B cell (primary cell): ENCODE results near the gene ROPN1. TPM values are rescaled to one million over a fixed set of nuclear protein-coding genes. Genes with fewer than 3 reads are reported as not detected.

ENCODE experiments used
- ATAC-seq: fragments of 200-7000 bp; cut with Tn5 transposase; one replicate; pipeline ENCODE4 v1.10.0; 2021; ENCODE audit warnings: low read depth, mild to moderate bottlenecking, moderate number of reproducible peaks, moderate library complexity
- CTCF ChIA-PET: fragments of 350-600 bp; sonication (Branson Sonifier 250); formaldehyde crosslinking; loops from one replicate; lab custom pipeline; 2021; ENCODE audit warnings: antibody characterized with exemption, inconsistent platforms; lab: Charles Lee
- POLR2A ChIA-PET: fragments of 350-600 bp; sonication (Branson Sonifier 250); formaldehyde crosslinking; loops from one replicate; lab custom pipeline; 2021; ENCODE audit warnings: antibody characterized with exemption; lab: Charles Lee
- DNase-seq: peaks from one replicate; pipeline ENCODE4 v3.0.0; 2013
- H2AFZ ChIP-seq: 2 replicates; pipeline ENCODE4 v1.6.1; 2012; ENCODE audit warnings: mild to moderate bottlenecking, low read depth, low read length; ENCODE audit not compliant: insufficient read depth, poor library complexity, severe bottlenecking
- H3K27ac ChIP-seq, 2 donors: 1 replicate in 1 of 2; 2 replicates in 1 of 2; pipeline ENCODE4 v1.5.1; 2012 to 2013; ENCODE audit warnings: low read length in 2 of 2, mild to moderate bottlenecking in 2 of 2, moderate library complexity in 1 of 2
- H3K27me3 ChIP-seq, 4 experiments: fragments of 200-600 bp in 1 of 4; sonication (generic) in 1 of 4; replicated peaks in 1 of 4; 1 replicate in 2 of 4; 2 replicates in 2 of 4; pipeline versions ENCODE4 v1.6.1 to v1.7.0; 2013 to 2016; ENCODE audit warnings: low read length in 3 of 4, mild to moderate bottlenecking in 2 of 4, mixed read lengths in 1 of 4, moderate library complexity in 1 of 4; ENCODE audit not compliant: insufficient read depth in 4 of 4, control insufficient read depth in 3 of 4; ENCODE audit errors: control extremely low read depth in 1 of 4
- H3K36me3 ChIP-seq, 2 experiments: replicated peaks in 1 of 2; 1 replicate in 1 of 2; 2 replicates in 1 of 2; pipeline versions ENCODE4 v1.6.1 to v1.7.1; 2013; ENCODE audit warnings: low read length in 1 of 2; ENCODE audit not compliant: insufficient read depth in 2 of 2, control insufficient read depth in 1 of 2; ENCODE audit errors: control extremely low read depth in 1 of 2, extremely low read depth in 1 of 2
- H3K4me1 ChIP-seq, 2 donors: fragments of 200-600 bp in 1 of 2; sonication (generic) in 1 of 2; 1 replicate in 1 of 2; 2 replicates in 1 of 2; pipeline versions ENCODE4 v1.5.1 to v1.6.1; 2013 to 2017; ENCODE audit warnings: low read length in 2 of 2; ENCODE audit not compliant: control insufficient read depth in 2 of 2, insufficient read depth in 2 of 2
- H3K4me2 ChIP-seq: replicated peaks from 2 replicates; pipeline ENCODE3; 2012; ENCODE audit warnings: mild to moderate bottlenecking, low read depth, low read length; ENCODE audit not compliant: poor library complexity, severe bottlenecking
- H3K4me3 ChIP-seq, 5 experiments: fragments of 200-600 bp in 1 of 5; sonication (generic) in 1 of 5; 1 replicate in 3 of 5; 2 replicates in 2 of 5; pipeline versions ENCODE4 v1.5.1 to v1.7.0; 2011 to 2016; ENCODE audit warnings: low read length in 4 of 5, mild to moderate bottlenecking in 4 of 5, low read depth in 2 of 5, control low read depth in 1 of 5, moderate library complexity in 1 of 5; ENCODE audit not compliant: insufficient read depth in 1 of 5; ENCODE audit errors: control extremely low read depth in 1 of 5, extremely low read depth in 1 of 5
- H3K79me2 ChIP-seq: fragments of 200-600 bp; sonication (generic); one replicate; pipeline ENCODE4 v1.6.0; 2016; ENCODE audit warnings: low read length; ENCODE audit not compliant: control insufficient read depth, insufficient read depth
- H3K9ac ChIP-seq: fragments of 200-600 bp; sonication (generic); 2 replicates; pipeline ENCODE4 v1.6.1; 2017; ENCODE audit warnings: mild to moderate bottlenecking, low read length, moderate library complexity
- H3K9me3 ChIP-seq, 3 donors: one replicate each; pipeline versions ENCODE4 v1.6.1 to v1.7.1; 2013; ENCODE audit warnings: low read length in 2 of 3; ENCODE audit not compliant: control insufficient read depth in 2 of 3, insufficient read depth in 1 of 3; ENCODE audit errors: control extremely low read depth in 1 of 3
- H4K20me1 ChIP-seq: 2 replicates; pipeline ENCODE4 v1.6.0; 2012; ENCODE audit warnings: mild to moderate bottlenecking, low read length; ENCODE audit not compliant: insufficient read depth, control insufficient read depth, poor library complexity, severe bottlenecking
- H3K27ac Mint-ChIP-seq: one replicate; pipeline ENCODE4 v1.8.0; 2021; ENCODE audit warnings: mixed read lengths
- H3K27me3 Mint-ChIP-seq: one replicate; pipeline ENCODE4 v1.8.0; 2021; ENCODE audit warnings: mixed read lengths
- H3K4me1 Mint-ChIP-seq: one replicate; pipeline ENCODE4 v1.8.0; 2021; ENCODE audit warnings: mixed read lengths
- H3K4me3 Mint-ChIP-seq: one replicate; pipeline ENCODE4 v1.8.0; 2021; ENCODE audit warnings: mixed read lengths
- H3K9me3 Mint-ChIP-seq: one replicate; pipeline ENCODE4 v1.8.0; 2022; ENCODE audit warnings: mixed read lengths; ENCODE audit not compliant: insufficient read depth
- CTCF ChIP-seq: fragments of 200-600 bp; IDR thresholded peaks from one replicate; pipeline ENCODE4 v1.8.0; 2022; ENCODE audit warnings: antibody characterized with exemption, mild to moderate bottlenecking
- EZH2 ChIP-seq: IDR thresholded peaks from 2 replicates; pipeline ENCODE4 v1.6.1; 2012; ENCODE audit warnings: borderline replicate concordance, low read depth, mild to moderate bottlenecking, moderate library complexity, low read length; ENCODE audit not compliant: insufficient read depth, poor library complexity, severe bottlenecking
- WGBS: methylation state at CpG from one replicate; pipeline ENCODE4 v1.1.5; 2013; ENCODE audit warnings: missing lambda C conversion rate; ENCODE audit not compliant: insufficient coverage; 5-methylcytosine and 5-hydroxymethylcytosine counted together
- intact Hi-C: fragments of 100-400 bp; cut with micrococcal nuclease; formaldehyde crosslinking; loops from one replicate; pipeline ENCODE4 v1.10.0; 2022
- polyA plus RNA-seq: library from polyadenylated mRNA; depleted of rRNA; stranded (reverse); fragments of >200 nt; gene quantifications from 2 replicates; pipeline ENCODE4 v1.2.3, GENCODE V29; 2012
- total RNA-seq, 2 donors: library from RNA; stranded (reverse); fragments of 120-200 nt in 1 of 2; gene quantifications; 1 replicate in 1 of 2; 2 replicates in 1 of 2; pipeline versions ENCODE4 v1.2.3 to v1.2.4, GENCODE V29; 2013 to 2022

ROPN1 gene
- total and polyA plus RNA-seq, 2 donors (not counting 1 experiment from before 2014, with no cell fraction given) = not detected

GRCh38 chr3:123952844-123953520 is 38.9 kb downstream of the ROPN1 start:
- 100% methylated on average over 4 of the region's 4 CpGs for WGBS
- Histone ChIP-seq H3K27me3 (no peaks in the 10 kb centered on the region), H3K27ac (no peak overlapping the region), H3K9me3 (no peaks in the 10 kb centered on the region), H2AFZ (no peak overlapping the region), H3K9ac (no peak overlapping the region), H3K4me2 (no peak overlapping the region), H4K20me1 (no peaks in the 10 kb centered on the region), H3K79me2 (no peaks in the 10 kb centered on the region), H3K4me3 (no peak overlapping the region), H3K36me3 (peaks cover 3 to 10% of the 10 kb centered on the region in 2 experiments), H3K4me1 (peaks cover 5 to 8% of the 10 kb centered on the region in 2 donors)
- DNase-seq = no peak
- TF ChIP-seq EZH2 (no peak), CTCF (no peak)
- CTCF ChIA-PET = no interaction called here
- H3K27me3 Mint-ChIP-seq = no peaks in the 10 kb centered on the region
- POLR2A ChIA-PET = no interaction called here
- intact Hi-C loops = no loop called here
- no peak overlapping the region for H3K27ac Mint-ChIP-seq
- H3K9me3 Mint-ChIP-seq = no peaks in the 10 kb centered on the region
- H3K4me3 Mint-ChIP-seq = no peak overlapping the region
- H3K4me1 Mint-ChIP-seq = peaks cover 8% of the 10 kb centered on the region
- ATAC-seq = no peak

GRCh38 chr3:123951522-123952447 is 40.1 kb downstream of the ROPN1 start:
- POLR2A ChIA-PET = no interaction called here
- no peak overlapping the region for H3K4me3 ChIP-seq
- H3K36me3 ChIP-seq = peaks cover 7 to 14% of the 10 kb centered on the region in 2 experiments
- no peak overlapping the region for H3K4me2 ChIP-seq
- no peaks in the 10 kb centered on the region for H3K9me3 ChIP-seq
- H3K9me3 Mint-ChIP-seq = no peaks in the 10 kb centered on the region
- H2AFZ ChIP-seq = no peak overlapping the region
- H3K27ac Mint-ChIP-seq = no peak overlapping the region
- TF ChIP-seq EZH2 (no peak), CTCF (no peak)
- intact Hi-C loops = no loop called here
- H3K4me1 ChIP-seq = peaks cover 5 to 8% of the 10 kb centered on the region in 2 donors
- DNase-seq (no peak), ATAC-seq (no peak)
- no peaks in the 10 kb centered on the region for H3K27me3 Mint-ChIP-seq
- no peak overlapping the region for H3K9ac ChIP-seq
- H4K20me1 ChIP-seq = no peaks in the 10 kb centered on the region
- H3K4me3 Mint-ChIP-seq = no peak overlapping the region
- H3K27me3 ChIP-seq = no peaks in the 10 kb centered on the region
- peaks cover 8% of the 10 kb centered on the region for H3K4me1 Mint-ChIP-seq
- no peaks in the 10 kb centered on the region for H3K79me2 ChIP-seq
- CTCF ChIA-PET = no interaction called here
- WGBS = 100% methylated on average over 1 of the region's 6 CpGs
- H3K27ac ChIP-seq = no peak overlapping the region
